GM18498 (cell line): Measurements from ENCODE around the gene COQ8B.

Experiments
- ATAC-seq: cut with Tn5 transposase; IDR thresholded peaks from one replicate; pipeline ENCODE4 v1.9.1; 2021; ENCODE audit warnings: mild to moderate bottlenecking, moderate library complexity; ENCODE audit not compliant: unreplicated experiment

COQ8B gene

GRCh38 chr19:40693150-40693788 is 23.4 kb downstream of the COQ8B start:
- no peak for ATAC-seq

GRCh38 chr19:40692212-40692551 is 24.5 kb downstream of the COQ8B start:
- no peak for ATAC-seq

- no peak for ATAC-seq
These were observed 25.1 kb downstream of the COQ8B start for GRCh38 chr19:40691421-40692211.

- peak; percentile 75 for ATAC-seq
These were observed 25.8 kb downstream of the COQ8B start for GRCh38 chr19:40690693-40691420.

GRCh38 chr19:40690050-40690692 is 26.5 kb downstream of the COQ8B start, which contains the start of gene NUMBL:
Gene NUMBL (minus strand): TSS chr19:40690651. CDS start chr19:40690483, 168 bp downstream.
- peak; percentile 17 for ATAC-seq

GRCh38 chr19:40689339-40690049 is 27.2 kb downstream of the COQ8B start:
- no peak for ATAC-seq

- ATAC-seq, result no peak
These were observed 27.7 kb downstream of the COQ8B start for GRCh38 chr19:40688987-40689338.

GRCh38 chr19:40688309-40688708 is 28.4 kb downstream of the COQ8B start:
- ATAC-seq, result no peak

- no peak for ATAC-seq
These were observed 29.1 kb downstream of the COQ8B start for GRCh38 chr19:40687525-40688016.

GRCh38 chr19:40686882-40687524 is 29.7 kb downstream of the COQ8B start:
- no peak for ATAC-seq

- ATAC-seq, result no peak
These were observed 31.1 kb downstream of the COQ8B start for GRCh38 chr19:40685563-40685962.

- ATAC-seq, result no peak
These were observed 31.6 kb downstream of the COQ8B start for GRCh38 chr19:40685016-40685526.

- ATAC-seq, result no peak
These were observed 32.4 kb downstream of the COQ8B start for GRCh38 chr19:40684280-40684679.

- no peak for ATAC-seq
These were observed 33.2 kb downstream of the COQ8B start for GRCh38 chr19:40683437-40683836.

GRCh38 chr19:40682431-40682964 is 34.2 kb downstream of the COQ8B start:
- no peak for ATAC-seq

- no peak for ATAC-seq
These were observed 35.6 kb downstream of the COQ8B start for GRCh38 chr19:40681039-40681438.

- no peak for ATAC-seq
These were observed 39.5 kb downstream of the COQ8B start for GRCh38 chr19:40677156-40677555.

GRCh38 chr19:40674291-40674690 is 42.4 kb downstream of the COQ8B start:
- ATAC-seq, result no peak

- no peak for ATAC-seq
These were observed 43.3 kb downstream of the COQ8B start for GRCh38 chr19:40673397-40673796.
